GM12873 (cell line): ENCODE measurements around the gene USP17L25.
"Not testable (repeated sequence)": the region's sequence is repeated elsewhere in the genome, so short reads cannot be mapped to it uniquely, and the experiment has no call there.

Experiments
- TF ChIP-seq, protein P1 (sequence below): IDR thresholded peaks from 2 replicates; pipeline ENCODE4 v1.5.1; 2012; ENCODE audit warnings: low read depth, mild to moderate bottlenecking, moderate library complexity, low read length, control low read depth; ENCODE audit not compliant: insufficient read depth; ENCODE audit errors: missing control alignments

Gene USP17L25, protein sequence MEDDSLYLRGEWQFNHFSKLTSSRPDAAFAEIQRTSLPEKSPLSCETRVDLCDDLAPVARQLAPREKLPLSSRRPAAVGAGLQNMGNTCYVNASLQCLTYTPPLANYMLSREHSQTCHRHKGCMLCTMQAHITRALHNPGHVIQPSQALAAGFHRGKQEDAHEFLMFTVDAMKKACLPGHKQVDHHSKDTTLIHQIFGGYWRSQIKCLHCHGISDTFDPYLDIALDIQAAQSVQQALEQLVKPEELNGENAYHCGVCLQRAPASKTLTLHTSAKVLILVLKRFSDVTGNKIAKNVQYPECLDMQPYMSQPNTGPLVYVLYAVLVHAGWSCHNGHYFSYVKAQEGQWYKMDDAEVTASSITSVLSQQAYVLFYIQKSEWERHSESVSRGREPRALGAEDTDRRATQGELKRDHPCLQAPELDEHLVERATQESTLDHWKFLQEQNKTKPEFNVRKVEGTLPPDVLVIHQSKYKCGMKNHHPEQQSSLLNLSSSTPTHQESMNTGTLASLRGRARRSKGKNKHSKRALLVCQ

DNA sequence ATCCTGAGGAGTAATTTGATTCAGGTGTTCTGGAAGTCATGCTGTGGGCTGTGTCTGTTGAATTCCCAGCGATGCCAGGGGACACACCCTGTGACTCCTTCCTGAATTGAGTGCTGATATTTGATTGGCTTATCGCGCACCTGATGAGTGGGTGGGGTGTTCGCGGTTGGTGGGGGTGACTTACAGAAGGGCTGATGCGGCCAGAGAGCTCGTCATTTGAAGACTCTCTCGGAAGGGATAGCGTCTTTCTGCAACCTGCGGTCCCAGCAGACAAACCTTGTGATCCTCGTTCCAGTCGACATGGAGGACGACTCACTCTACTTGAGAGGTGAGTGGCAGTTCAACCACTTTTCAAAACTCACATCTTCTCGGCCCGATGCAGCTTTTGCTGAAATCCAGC is at the start of gene USP17L25:
TSS of gene USP17L25 (plus strand) at position 301 of the 400 bp plus-strand sequence. CDS start at position 301, 0 bp downstream.
- TF ChIP-seq, protein P1, sequence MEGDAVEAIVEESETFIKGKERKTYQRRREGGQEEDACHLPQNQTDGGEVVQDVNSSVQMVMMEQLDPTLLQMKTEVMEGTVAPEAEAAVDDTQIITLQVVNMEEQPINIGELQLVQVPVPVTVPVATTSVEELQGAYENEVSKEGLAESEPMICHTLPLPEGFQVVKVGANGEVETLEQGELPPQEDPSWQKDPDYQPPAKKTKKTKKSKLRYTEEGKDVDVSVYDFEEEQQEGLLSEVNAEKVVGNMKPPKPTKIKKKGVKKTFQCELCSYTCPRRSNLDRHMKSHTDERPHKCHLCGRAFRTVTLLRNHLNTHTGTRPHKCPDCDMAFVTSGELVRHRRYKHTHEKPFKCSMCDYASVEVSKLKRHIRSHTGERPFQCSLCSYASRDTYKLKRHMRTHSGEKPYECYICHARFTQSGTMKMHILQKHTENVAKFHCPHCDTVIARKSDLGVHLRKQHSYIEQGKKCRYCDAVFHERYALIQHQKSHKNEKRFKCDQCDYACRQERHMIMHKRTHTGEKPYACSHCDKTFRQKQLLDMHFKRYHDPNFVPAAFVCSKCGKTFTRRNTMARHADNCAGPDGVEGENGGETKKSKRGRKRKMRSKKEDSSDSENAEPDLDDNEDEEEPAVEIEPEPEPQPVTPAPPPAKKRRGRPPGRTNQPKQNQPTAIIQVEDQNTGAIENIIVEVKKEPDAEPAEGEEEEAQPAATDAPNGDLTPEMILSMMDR: not testable (repeated sequence)

DNA sequence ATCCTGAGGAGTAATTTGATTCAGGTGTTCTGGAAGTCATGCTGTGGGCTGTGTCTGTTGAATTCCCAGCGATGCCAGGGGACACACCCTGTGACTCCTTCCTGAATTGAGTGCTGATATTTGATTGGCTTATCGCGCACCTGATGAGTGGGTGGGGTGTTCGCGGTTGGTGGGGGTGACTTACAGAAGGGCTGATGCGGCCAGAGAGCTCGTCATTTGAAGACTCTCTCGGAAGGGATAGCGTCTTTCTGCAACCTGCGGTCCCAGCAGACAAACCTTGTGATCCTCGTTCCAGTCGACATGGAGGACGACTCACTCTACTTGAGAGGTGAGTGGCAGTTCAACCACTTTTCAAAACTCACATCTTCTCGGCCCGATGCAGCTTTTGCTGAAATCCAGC is 4.8 kb upstream of the USP17L25 start, which contains the start of gene USP17L24:
TSS of gene USP17L24 (plus strand) at position 301 of the 400 bp plus-strand sequence. CDS start at position 301, 0 bp downstream.
- TF ChIP-seq, protein P1: not testable (repeated sequence)

DNA sequence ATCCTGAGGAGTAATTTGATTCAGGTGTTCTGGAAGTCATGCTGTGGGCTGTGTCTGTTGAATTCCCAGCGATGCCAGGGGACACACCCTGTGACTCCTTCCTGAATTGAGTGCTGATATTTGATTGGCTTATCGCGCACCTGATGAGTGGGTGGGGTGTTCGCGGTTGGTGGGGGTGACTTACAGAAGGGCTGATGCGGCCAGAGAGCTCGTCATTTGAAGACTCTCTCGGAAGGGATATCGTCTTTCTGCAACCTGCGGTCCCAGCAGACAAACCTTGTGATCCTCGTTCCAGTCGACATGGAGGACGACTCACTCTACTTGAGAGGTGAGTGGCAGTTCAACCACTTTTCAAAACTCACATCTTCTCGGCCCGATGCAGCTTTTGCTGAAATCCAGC is 4.6 kb downstream of the USP17L25 start, which contains the start of gene USP17L26:
TSS of gene USP17L26 (plus strand) at position 301 of the 400 bp plus-strand sequence. CDS start at position 301, 0 bp downstream.
- TF ChIP-seq, protein P1: not testable (repeated sequence)

DNA sequence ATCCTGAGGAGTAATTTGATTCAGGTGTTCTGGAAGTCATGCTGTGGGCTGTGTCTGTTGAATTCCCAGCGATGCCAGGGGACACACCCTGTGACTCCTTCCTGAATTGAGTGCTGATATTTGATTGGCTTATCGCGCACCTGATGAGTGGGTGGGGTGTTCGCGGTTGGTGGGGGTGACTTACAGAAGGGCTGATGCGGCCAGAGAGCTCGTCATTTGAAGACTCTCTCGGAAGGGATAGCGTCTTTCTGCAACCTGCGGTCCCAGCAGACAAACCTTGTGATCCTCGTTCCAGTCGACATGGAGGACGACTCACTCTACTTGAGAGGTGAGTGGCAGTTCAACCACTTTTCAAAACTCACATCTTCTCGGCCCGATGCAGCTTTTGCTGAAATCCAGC is 9.4 kb downstream of the USP17L25 start, which contains the start of gene USP17L5:
TSS of gene USP17L5 (plus strand) at position 301 of the 400 bp plus-strand sequence. CDS start at position 301, 0 bp downstream.
- TF ChIP-seq, protein P1: not testable (repeated sequence)

DNA sequence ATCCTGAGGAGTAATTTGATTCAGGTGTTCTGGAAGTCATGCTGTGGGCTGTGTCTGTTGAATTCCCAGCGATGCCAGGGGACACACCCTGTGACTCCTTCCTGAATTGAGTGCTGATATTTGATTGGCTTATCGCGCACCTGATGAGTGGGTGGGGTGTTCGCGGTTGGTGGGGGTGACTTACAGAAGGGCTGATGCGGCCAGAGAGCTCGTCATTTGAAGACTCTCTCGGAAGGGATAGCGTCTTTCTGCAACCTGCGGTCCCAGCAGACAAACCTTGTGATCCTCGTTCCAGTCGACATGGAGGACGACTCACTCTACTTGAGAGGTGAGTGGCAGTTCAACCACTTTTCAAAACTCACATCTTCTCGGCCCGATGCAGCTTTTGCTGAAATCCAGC is 14.1 kb downstream of the USP17L25 start, which contains the start of gene USP17L27:
TSS of gene USP17L27 (plus strand) at position 301 of the 400 bp plus-strand sequence. CDS start at position 301, 0 bp downstream.
- TF ChIP-seq, protein P1: not testable (repeated sequence)

DNA sequence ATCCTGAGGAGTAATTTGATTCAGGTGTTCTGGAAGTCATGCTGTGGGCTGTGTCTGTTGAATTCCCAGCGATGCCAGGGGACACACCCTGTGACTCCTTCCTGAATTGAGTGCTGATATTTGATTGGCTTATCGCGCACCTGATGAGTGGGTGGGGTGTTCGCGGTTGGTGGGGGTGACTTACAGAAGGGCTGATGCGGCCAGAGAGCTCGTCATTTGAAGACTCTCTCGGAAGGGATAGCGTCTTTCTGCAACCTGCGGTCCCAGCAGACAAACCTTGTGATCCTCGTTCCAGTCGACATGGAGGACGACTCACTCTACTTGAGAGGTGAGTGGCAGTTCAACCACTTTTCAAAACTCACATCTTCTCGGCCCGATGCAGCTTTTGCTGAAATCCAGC is 18.9 kb downstream of the USP17L25 start, which contains the start of gene USP17L28:
TSS of gene USP17L28 (plus strand) at position 301 of the 400 bp plus-strand sequence. CDS start at position 301, 0 bp downstream.
- TF ChIP-seq, protein P1: not testable (repeated sequence)

DNA sequence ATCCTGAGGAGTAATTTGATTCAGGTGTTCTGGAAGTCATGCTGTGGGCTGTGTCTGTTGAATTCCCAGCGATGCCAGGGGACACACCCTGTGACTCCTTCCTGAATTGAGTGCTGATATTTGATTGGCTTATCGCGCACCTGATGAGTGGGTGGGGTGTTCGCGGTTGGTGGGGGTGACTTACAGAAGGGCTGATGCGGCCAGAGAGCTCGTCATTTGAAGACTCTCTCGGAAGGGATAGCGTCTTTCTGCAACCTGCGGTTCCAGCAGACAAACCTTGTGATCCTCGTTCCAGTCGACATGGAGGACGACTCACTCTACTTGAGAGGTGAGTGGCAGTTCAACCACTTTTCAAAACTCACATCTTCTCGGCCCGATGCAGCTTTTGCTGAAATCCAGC is 23.6 kb downstream of the USP17L25 start, which contains the start of gene USP17L29:
TSS of gene USP17L29 (plus strand) at position 301 of the 400 bp plus-strand sequence. CDS start at position 301, 0 bp downstream.
- TF ChIP-seq, protein P1: not testable (repeated sequence)
